ENCODE data around the gene TMEM212.

Gene TMEM212

GRCh38 chr3:171842864-171843518 lies at the start of gene TMEM212:
Gene TMEM212 (plus strand): TSS chr3:171843349. CDS start chr3:171843384, 35 bp downstream.
- CTCF ChIA-PET, result no interaction called here

GRCh38 chr3:171796625-171797264 lies 46.4 kb upstream of the TMEM212 start:
- ChIA-PET POLR2A (interaction anchor here (0.5 kb wide), 1 partner anchor 13 kb away, joined by 3 read pairs; the partner anchor contains the start of gene PLD1), CTCF (no interaction called here)
- no peak for DNase-seq (ENCODE audit: extremely low spot score)
- no peak for TF ChIP-seq HDGF (IDR thresholded peaks at IDR 0.05; ENCODE audit: borderline replicate concordance)
- TF ChIP-seq LEF1 (IDR thresholded peaks at IDR 0.05; ENCODE audit: borderline replicate concordance), result no peak
- no peak for TF ChIP-seq ELF4 (IDR thresholded peaks at IDR 0.05)
- no peak for TF ChIP-seq FOXM1 (IDR thresholded peaks at IDR 0.05; ENCODE audit: borderline replicate concordance)
- no peak for TF ChIP-seq NFRKB (IDR thresholded peaks at IDR 0.05)
- TF ChIP-seq PKNOX1 (IDR thresholded peaks at IDR 0.05), result no peak
- TF ChIP-seq SUZ12 (IDR thresholded peaks at IDR 0.05), result no peak
- TF ChIP-seq ARNT (IDR thresholded peaks at IDR 0.05), result no peak
- TF ChIP-seq BHLHE40 (IDR thresholded peaks at IDR 0.05; ENCODE audit: borderline replicate concordance), result no peak
- no peak for TF ChIP-seq SP1 (IDR thresholded peaks at IDR 0.05)
- no peak for TF ChIP-seq FOXA1 (IDR thresholded peaks at IDR 0.05)

More at GRCh38 chr3:171842864-171843518, at the start of gene TMEM212:
- TF ChIP-seq SP1 (IDR thresholded peaks at IDR 0.05) (no peak), LEF1 (IDR thresholded peaks at IDR 0.05; ENCODE audit: borderline replicate concordance) (no peak), TARDBP (IDR thresholded peaks at IDR 0.05) (no peak), L3MBTL2 (conservative IDR thresholded peaks at IDR 0.05) (no peak), ZNF384 (IDR thresholded peaks at IDR 0.05) (no peak), ARNT (IDR thresholded peaks at IDR 0.05) (no peak), PKNOX1 (IDR thresholded peaks at IDR 0.05) (no peak), BHLHE40 (IDR thresholded peaks at IDR 0.05; ENCODE audit: borderline replicate concordance) (no peak), ELF4 (IDR thresholded peaks at IDR 0.05) (no peak), NFRKB (IDR thresholded peaks at IDR 0.05) (no peak), HDGF (IDR thresholded peaks at IDR 0.05; ENCODE audit: borderline replicate concordance) (no peak), CTBP1 (IDR thresholded peaks at IDR 0.05; ENCODE audit: borderline replicate concordance) (no peak), SUZ12 (IDR thresholded peaks at IDR 0.05) (no peak), FOXM1 (IDR thresholded peaks at IDR 0.05; ENCODE audit: borderline replicate concordance) (no peak), FOXA1 (IDR thresholded peaks at IDR 0.05) (no peak), FOXK2 (IDR thresholded peaks at IDR 0.05) (no peak)
- no peak for DNase-seq (ENCODE audit: extremely low spot score)
- POLR2A ChIA-PET, result no interaction called here

- no peak for TF ChIP-seq CTBP1 (IDR thresholded peaks at IDR 0.05; ENCODE audit: borderline replicate concordance)
- TF ChIP-seq TARDBP (IDR thresholded peaks at IDR 0.05), result no peak
- no peak for TF ChIP-seq ARNT (IDR thresholded peaks at IDR 0.05)
- TF ChIP-seq HDGF (IDR thresholded peaks at IDR 0.05; ENCODE audit: borderline replicate concordance), result no peak
These were observed 45.9 kb upstream of the TMEM212 start for GRCh38 chr3:171797265-171797679.

GRCh38 chr3:171797873-171798272 lies 45.3 kb upstream of the TMEM212 start:
- no peak for DNase-seq (ENCODE audit: extremely low spot score)
- CTCF ChIA-PET, result interaction anchor here (0.7 kb wide), 1 partner anchor 1960 kb away, joined by 4 read pairs; no protein-coding TSS in a partner anchor
- POLR2A ChIA-PET, result no interaction called here
- TF ChIP-seq BHLHE40 (IDR thresholded peaks at IDR 0.05; ENCODE audit: borderline replicate concordance) (no peak), FOXM1 (IDR thresholded peaks at IDR 0.05; ENCODE audit: borderline replicate concordance) (no peak)

More at GRCh38 chr3:171797265-171797679, 45.9 kb upstream of the TMEM212 start:
- ChIA-PET POLR2A (interaction anchor here (0.5 kb wide), 1 partner anchor 13 kb away, joined by 3 read pairs; the partner anchor contains the start of gene PLD1), CTCF (interaction anchor here (0.7 kb wide), 1 partner anchor 1961 kb away, joined by 4 read pairs; no protein-coding TSS in a partner anchor)
- no peak for DNase-seq (ENCODE audit: extremely low spot score)

GRCh38 chr3:171799501-171799900 lies 43.6 kb upstream of the TMEM212 start:
- ChIA-PET CTCF (no interaction called here), POLR2A (no interaction called here)
- DNase-seq (ENCODE audit: extremely low spot score), result no peak
- TF ChIP-seq FOXA1 (IDR thresholded peaks at IDR 0.05) (no peak), FOXK2 (IDR thresholded peaks at IDR 0.05) (no peak), ARNT (IDR thresholded peaks at IDR 0.05) (no peak), CTBP1 (IDR thresholded peaks at IDR 0.05; ENCODE audit: borderline replicate concordance) (no peak), ELF4 (IDR thresholded peaks at IDR 0.05) (no peak), TARDBP (IDR thresholded peaks at IDR 0.05) (no peak), NFRKB (IDR thresholded peaks at IDR 0.05) (no peak), ZNF384 (IDR thresholded peaks at IDR 0.05) (no peak), PKNOX1 (IDR thresholded peaks at IDR 0.05) (no peak), FOXM1 (IDR thresholded peaks at IDR 0.05; ENCODE audit: borderline replicate concordance) (no peak), L3MBTL2 (conservative IDR thresholded peaks at IDR 0.05) (no peak), SP1 (IDR thresholded peaks at IDR 0.05) (no peak), LEF1 (IDR thresholded peaks at IDR 0.05; ENCODE audit: borderline replicate concordance) (no peak), HDGF (IDR thresholded peaks at IDR 0.05; ENCODE audit: borderline replicate concordance) (no peak), SUZ12 (IDR thresholded peaks at IDR 0.05) (no peak), BHLHE40 (IDR thresholded peaks at IDR 0.05; ENCODE audit: borderline replicate concordance) (no peak)
